Stimulated activated memory B cell treated with anti-CD40 and anti-IgM and Interleukin-4, amounts not matched to agents 10 μg/mL and 1 μg/mL and 100 μg/mL, for 72 hours (primary cell): ENCODE data around the gene NBPF1.
"Not testable (repeated sequence)": the region's sequence is repeated elsewhere in the genome, so short reads cannot be mapped to it uniquely, and the experiment has no call there.

Experiments used
- ATAC-seq: fragments of 150-1000 bp; cut with Tn5 transposase; 2 replicates; pipeline ENCODE4 v1.10.0; 2021
- H3K27ac Mint-ChIP-seq: one replicate; pipeline ENCODE4 v1.8.0; 2022; ENCODE audit warnings: mild to moderate bottlenecking, mixed read lengths
- H3K27me3 Mint-ChIP-seq: one replicate; pipeline ENCODE4 v1.8.0; 2022; ENCODE audit warnings: mixed read lengths
- H3K36me3 Mint-ChIP-seq: one replicate; pipeline ENCODE4 v1.8.0; 2022; ENCODE audit warnings: mixed read lengths
- H3K4me1 Mint-ChIP-seq: one replicate; pipeline ENCODE4 v1.8.0; 2022; ENCODE audit warnings: mixed read lengths
- H3K4me3 Mint-ChIP-seq: one replicate; pipeline ENCODE4 v1.8.0; 2022; ENCODE audit warnings: mild to moderate bottlenecking, moderate library complexity, mixed read lengths
- H3K9me3 Mint-ChIP-seq: one replicate; pipeline ENCODE4 v1.8.0; 2022; ENCODE audit warnings: mixed read lengths

Gene NBPF1

DNA sequence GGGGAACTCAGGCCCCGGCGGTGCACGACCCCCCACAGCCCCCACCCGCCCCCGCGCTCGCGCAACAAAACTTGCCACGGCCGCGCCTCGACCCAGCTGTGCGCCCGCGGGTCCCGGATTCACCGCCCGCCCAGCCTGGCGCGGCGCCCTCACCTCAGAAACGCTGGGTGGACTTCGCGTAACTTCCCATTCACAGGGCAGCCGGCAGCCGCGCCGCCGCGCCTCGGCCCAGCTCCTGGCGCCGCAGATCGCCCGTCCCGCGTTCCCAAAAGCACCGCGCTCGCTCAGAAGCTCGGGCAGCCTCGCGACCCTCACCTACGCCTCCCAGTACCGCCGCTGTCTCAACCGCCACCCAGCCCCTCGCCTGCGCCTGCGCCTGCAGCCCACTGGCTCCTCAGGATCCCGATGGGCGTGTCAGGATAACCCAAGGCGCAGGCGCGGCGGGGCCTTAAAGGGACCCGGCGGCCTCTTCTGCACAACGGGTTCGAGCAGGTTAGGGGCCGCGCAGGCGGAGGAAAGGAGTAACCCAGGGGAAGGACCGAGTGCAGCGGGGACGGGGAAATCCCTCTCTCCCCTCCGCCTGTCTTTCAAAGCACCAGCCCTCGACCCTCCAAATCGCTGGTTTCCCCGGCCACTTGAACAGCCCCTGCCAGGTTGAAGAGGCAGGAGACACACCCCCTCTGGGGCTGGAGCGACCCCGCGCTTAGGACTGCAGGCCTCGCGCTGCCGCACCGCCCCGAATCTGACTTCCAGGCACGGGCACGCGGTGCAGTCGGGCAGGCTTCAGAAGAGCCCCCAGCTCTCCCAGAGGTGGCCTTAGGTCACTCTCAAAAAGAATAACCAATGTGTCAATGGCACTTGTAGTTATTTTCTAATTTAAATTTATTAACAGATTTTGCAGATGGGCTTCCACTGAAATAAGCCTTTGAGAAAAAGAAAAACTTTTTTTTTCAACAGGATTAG, at the start of gene NBPF1:
Gene NBPF1 (minus strand): TSS at position 380 of the 963 bp plus-strand sequence.
- no peaks in the 10 kb centered on the region for H3K27me3 Mint-ChIP-seq
- H3K36me3 Mint-ChIP-seq = no peaks in the 10 kb centered on the region
- H3K4me1 Mint-ChIP-seq = no peaks in the 10 kb centered on the region
- no peaks in the 10 kb centered on the region for H3K9me3 Mint-ChIP-seq
- no peak within 1 kb of the TSS for H3K27ac Mint-ChIP-seq
- H3K4me3 Mint-ChIP-seq = no peak within 1 kb of the TSS
- ATAC-seq = peak; percentile 97

- not testable (repeated sequence) for H3K4me3 Mint-ChIP-seq, H3K36me3 Mint-ChIP-seq, H3K4me1 Mint-ChIP-seq, H3K9me3 Mint-ChIP-seq, H3K27ac Mint-ChIP-seq, H3K27me3 Mint-ChIP-seq
- ATAC-seq = peak; percentile 55
These were observed 44.9 kb upstream of the NBPF1 start for GRCh38 chr1:16658234-16658633.

DNA sequence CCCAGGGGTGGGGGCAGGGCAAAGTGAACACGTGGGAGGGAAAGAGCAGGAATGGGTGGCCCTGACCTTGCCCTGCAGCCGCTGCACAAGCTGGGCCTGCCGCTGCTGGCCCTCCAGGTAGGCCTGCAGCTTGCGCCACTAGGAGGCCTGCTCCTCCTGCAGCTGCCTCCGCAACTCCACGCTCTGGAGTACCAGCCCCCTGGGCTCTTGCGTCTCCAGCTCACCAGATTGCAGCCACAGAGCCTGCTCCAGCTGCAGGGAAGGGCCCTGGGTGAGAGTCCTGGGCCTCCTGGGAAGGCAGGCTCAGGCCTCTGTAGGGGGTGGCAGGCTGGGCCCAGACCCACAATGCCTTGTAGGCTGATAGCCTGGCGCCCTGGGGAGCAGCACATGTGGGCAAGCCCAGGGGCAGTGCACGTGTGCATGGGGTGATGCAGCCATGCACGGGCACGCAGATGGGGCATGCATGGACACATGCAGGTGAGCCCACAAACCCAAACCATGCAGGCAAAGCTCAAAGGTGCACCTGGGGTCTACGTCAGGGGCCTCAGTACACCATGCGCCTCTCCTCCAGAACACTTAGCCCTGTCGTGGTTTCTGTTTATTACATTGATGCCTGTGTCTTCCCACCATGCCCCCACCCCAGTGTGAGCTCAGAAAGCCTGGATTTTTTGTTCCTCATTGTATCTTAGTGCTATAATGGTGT, 43.8 kb upstream of the NBPF1 start:
- ATAC-seq, H3K9me3 Mint-ChIP-seq, H3K4me1 Mint-ChIP-seq, H3K4me3 Mint-ChIP-seq, H3K27me3 Mint-ChIP-seq, H3K36me3 Mint-ChIP-seq, H3K27ac Mint-ChIP-seq: not testable (repeated sequence)

DNA sequence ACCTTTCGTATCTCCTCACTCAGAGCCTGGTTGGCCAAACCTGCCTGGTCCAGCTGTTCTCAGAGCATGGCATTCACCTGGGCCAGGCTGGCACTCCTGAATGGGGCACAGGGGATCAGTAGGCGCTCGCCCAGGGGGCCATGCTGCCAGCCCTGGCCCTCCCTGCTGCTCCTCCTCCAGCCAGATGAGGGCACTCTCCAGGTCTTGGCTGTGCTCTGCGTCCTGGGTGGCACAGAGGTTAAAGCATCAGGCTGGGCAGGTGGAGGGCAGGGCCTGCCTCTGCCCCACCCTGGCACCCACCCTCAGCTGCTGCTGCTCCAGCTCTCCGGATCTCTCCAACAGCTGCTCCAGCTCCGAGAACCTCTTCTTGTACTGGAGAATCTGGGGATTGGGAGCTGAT, 43.2 kb upstream of the NBPF1 start:
- H3K27me3 Mint-ChIP-seq, H3K27ac Mint-ChIP-seq, H3K9me3 Mint-ChIP-seq, H3K4me1 Mint-ChIP-seq, H3K4me3 Mint-ChIP-seq, H3K36me3 Mint-ChIP-seq: not testable (repeated sequence)
- peak; percentile 56 for ATAC-seq

- not testable (repeated sequence) for H3K36me3 Mint-ChIP-seq, H3K4me1 Mint-ChIP-seq, H3K9me3 Mint-ChIP-seq, ATAC-seq, H3K27me3 Mint-ChIP-seq, H3K4me3 Mint-ChIP-seq, H3K27ac Mint-ChIP-seq
These were observed 38.2 kb upstream of the NBPF1 start for GRCh38 chr1:16651560-16651959.

DNA sequence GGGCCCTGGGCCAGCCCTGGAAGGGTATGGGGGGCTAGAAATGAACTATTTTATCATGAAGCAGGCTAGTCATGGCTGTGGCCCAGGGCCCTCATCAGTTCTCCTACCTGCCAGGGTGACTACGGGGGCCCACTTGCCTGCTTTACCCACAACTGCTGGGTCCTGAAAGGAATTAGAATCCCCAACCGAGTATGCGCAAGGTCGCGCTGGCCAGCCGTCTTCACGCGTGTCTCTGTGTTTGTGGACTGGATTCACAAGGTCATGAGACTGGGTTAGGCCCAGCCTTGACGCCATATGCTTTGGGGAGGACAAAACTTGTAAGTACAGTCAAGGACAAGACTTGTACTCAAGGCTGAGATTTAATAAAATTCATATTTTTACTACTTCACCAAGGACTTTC, 36.6 kb upstream of the NBPF1 start:
- H3K4me1 Mint-ChIP-seq = not testable (repeated sequence)

GRCh38 chr1:16649390-16649789, 36.0 kb upstream of the NBPF1 start:
- not testable (repeated sequence) for H3K27ac Mint-ChIP-seq, H3K4me3 Mint-ChIP-seq, ATAC-seq, H3K36me3 Mint-ChIP-seq, H3K4me1 Mint-ChIP-seq, H3K9me3 Mint-ChIP-seq, H3K27me3 Mint-ChIP-seq

More for the DNA sequence above, 36.6 kb upstream of the NBPF1 start:
- not testable (repeated sequence) for H3K4me3 Mint-ChIP-seq, H3K9me3 Mint-ChIP-seq, H3K27ac Mint-ChIP-seq, ATAC-seq, H3K27me3 Mint-ChIP-seq, H3K36me3 Mint-ChIP-seq

DNA sequence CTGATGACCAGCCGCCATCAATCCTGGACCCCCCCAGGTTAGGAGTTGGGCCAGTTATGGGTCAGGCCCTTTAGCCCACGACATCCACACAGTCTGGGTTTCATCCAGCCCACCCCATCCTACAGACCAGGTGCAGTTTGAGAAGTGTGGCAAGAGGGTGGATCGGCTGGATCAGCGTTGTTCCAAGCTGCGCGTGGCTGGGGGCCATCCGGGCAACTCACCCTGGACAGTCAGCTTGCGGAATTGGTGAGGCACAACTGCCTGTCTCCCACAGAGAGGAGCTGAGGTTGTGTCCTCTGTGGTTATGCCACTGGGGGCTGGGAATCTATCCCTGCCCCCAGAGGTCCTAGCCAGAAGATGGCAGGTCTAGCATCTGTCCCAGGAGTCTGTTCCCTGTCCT, 35.4 kb upstream of the NBPF1 start:
- ATAC-seq, H3K4me1 Mint-ChIP-seq, H3K4me3 Mint-ChIP-seq, H3K9me3 Mint-ChIP-seq, H3K27me3 Mint-ChIP-seq, H3K36me3 Mint-ChIP-seq, H3K27ac Mint-ChIP-seq: not testable (repeated sequence)

DNA sequence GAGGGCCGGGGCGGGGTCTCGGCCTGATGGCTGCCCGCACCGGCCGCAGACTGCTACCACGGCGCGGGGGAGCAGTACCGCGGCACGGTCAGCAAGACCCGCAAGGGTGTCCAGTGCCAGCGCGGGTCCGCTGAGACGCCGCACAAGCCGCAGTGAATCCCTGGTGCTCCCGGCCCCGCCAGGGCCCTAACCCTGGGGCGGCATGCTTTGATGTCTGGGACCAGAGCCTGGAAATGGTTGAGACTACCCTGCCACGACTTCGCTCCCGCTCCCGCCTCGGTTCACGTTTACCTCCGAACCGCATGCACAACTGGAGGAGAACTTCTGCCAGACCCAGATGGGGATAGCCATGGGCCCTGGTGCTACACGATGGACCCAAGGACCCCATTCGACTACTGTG, 34.9 kb upstream of the NBPF1 start:
- not testable (repeated sequence) for H3K27ac Mint-ChIP-seq, H3K27me3 Mint-ChIP-seq, ATAC-seq, H3K9me3 Mint-ChIP-seq, H3K4me1 Mint-ChIP-seq, H3K36me3 Mint-ChIP-seq, H3K4me3 Mint-ChIP-seq

GRCh38 chr1:16647179-16648176, 34.1 kb upstream of the NBPF1 start:
- not testable (repeated sequence) for H3K4me1 Mint-ChIP-seq, H3K36me3 Mint-ChIP-seq, H3K4me3 Mint-ChIP-seq, ATAC-seq, H3K9me3 Mint-ChIP-seq, H3K27me3 Mint-ChIP-seq, H3K27ac Mint-ChIP-seq

GRCh38 chr1:16646716-16647115, 33.4 kb upstream of the NBPF1 start:
- not testable (repeated sequence) for H3K27ac Mint-ChIP-seq, H3K4me1 Mint-ChIP-seq, H3K4me3 Mint-ChIP-seq, H3K27me3 Mint-ChIP-seq, H3K36me3 Mint-ChIP-seq, ATAC-seq, H3K9me3 Mint-ChIP-seq

GRCh38 chr1:16646061-16646664, 32.8 kb upstream of the NBPF1 start:
- H3K27ac Mint-ChIP-seq, ATAC-seq, H3K9me3 Mint-ChIP-seq, H3K36me3 Mint-ChIP-seq, H3K4me3 Mint-ChIP-seq, H3K4me1 Mint-ChIP-seq, H3K27me3 Mint-ChIP-seq: not testable (repeated sequence)

GRCh38 chr1:16645271-16646060, 32.1 kb upstream of the NBPF1 start:
- not testable (repeated sequence) for ATAC-seq, H3K36me3 Mint-ChIP-seq, H3K27ac Mint-ChIP-seq, H3K4me1 Mint-ChIP-seq, H3K27me3 Mint-ChIP-seq, H3K4me3 Mint-ChIP-seq, H3K9me3 Mint-ChIP-seq

DNA sequence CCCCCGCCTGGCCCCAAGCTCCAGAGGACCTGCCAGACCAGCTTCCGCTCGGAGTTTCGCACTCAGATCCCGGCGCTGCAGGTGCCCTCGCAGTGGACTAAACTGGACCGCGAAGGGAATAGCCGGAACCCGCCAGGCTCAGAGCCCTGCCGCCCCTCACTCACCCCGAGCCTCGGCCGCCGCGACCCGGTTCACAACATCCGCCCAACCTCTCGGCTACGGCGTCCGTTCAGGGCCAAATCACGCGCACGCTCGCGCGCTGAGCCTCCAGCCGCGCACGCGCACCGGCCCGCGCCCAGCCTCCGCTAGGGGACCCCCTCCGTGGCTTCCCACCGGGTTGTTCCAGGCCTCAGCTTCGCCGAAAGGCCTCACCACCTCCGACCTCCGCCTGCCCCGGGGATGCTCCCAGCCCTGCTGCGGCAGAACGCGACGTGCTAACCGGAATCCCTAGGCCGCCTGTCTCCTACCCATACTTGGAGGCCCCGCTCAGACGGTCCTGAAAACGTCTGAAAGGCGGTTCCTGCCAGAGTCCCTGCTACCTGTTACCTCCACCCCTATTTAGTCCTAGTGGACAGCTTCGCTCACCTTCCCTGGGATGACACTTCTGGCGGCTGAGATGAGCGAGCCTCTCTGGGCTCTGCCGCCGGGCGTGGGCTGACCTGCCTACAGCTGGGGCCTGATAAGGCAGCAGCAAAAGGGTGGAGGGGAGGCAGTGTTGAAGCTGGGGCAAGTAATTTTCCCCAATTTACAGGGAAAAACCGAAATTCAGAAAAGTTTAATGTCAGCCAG, 31.3 kb upstream of the NBPF1 start:
- ATAC-seq = peak; percentile 92
- H3K4me3 Mint-ChIP-seq, H3K27me3 Mint-ChIP-seq, H3K9me3 Mint-ChIP-seq, H3K36me3 Mint-ChIP-seq, H3K27ac Mint-ChIP-seq, H3K4me1 Mint-ChIP-seq: not testable (repeated sequence)
